IPS DF 19.7 (cell line): Measurements from ENCODE around the gene SHFL.

Experiments used
- DNase-seq: peaks from one replicate; pipeline ENCODE4 v3.0.0-alpha.2; 2013; ENCODE audit warnings: low read depth, low spot score

The SHFL gene

DNA sequence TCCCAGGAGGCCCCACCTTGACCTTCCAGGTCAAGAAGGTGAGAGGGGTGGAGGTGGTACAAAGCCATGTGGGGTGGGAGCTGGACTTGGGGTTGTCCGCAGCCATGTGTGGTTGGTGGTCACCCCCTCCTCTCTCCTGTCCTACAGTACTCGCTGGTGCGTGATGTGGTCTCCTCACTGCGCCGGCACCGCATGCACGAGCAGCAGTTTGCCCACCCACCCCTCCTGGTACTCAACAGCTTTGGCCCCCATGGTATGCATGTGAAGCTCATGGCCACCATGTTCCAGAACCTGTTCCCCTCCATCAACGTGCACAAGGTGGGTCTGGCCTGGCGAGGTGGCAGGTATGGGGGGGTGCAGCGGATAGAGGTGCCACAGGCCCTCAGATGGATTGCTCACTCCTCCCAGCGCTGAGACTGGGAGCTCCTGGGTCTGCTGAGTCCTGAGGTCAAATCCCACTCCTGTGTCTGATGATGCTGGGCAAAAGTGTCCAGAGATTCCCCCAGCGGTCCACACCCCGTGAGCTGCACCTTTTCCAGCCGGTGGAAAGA lies 21.8 kb downstream of the SHFL start:
- no peak for DNase-seq

DNA sequence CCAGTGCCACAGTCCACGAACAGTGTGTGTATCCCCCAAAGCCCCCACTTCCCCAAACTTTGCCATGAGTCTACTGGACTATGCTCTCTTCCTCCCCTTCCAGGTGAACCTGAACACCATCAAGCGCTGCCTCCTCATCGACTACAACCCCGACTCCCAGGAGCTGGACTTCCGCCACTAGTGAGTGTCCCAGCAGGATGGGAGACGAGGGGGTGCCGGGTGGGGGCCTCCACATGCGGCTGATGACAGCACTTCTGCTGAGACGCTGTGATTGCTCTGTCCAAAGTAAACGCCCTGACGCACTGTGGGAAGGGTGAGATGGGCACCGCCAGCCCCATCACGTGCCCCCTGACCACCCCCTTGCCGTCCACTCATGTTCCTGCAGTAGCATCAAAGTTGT lies 23.4 kb downstream of the SHFL start:
- DNase-seq, result no peak

- DNase-seq, result no peak
These were observed 24.2 kb downstream of the SHFL start for GRCh38 chr19:10110076-10110971.

DNA sequence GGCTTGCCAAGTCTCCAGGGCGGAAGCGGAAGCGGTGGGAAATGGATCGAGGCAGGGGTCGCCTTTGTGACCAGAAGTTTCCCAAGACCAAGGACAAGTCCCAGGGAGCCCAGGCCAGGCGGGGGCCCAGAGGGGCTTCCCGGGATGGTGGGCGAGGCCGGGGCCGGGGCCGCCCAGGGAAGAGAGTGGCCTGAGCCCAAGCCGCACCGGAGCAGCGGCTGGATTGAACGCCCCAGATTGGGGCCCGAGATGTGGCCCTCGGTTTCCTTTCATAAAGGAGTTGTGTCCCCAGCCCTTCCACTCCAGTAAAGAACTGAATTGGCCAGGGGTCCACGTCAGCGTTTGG lies 24.8 kb downstream of the SHFL start:
- DNase-seq, result no peak

GRCh38 chr19:10111405-10111811 lies 25.3 kb downstream of the SHFL start, which contains the start of gene P2RY11:
Gene P2RY11, plus strand, starts transcription at chr19:10111693. Its CDS starts 29 bp downstream, at chr19:10111722.
- no peak for DNase-seq

GRCh38 chr19:10112037-10112761 lies 26.1 kb downstream of the SHFL start:
- no peak for DNase-seq

DNA sequence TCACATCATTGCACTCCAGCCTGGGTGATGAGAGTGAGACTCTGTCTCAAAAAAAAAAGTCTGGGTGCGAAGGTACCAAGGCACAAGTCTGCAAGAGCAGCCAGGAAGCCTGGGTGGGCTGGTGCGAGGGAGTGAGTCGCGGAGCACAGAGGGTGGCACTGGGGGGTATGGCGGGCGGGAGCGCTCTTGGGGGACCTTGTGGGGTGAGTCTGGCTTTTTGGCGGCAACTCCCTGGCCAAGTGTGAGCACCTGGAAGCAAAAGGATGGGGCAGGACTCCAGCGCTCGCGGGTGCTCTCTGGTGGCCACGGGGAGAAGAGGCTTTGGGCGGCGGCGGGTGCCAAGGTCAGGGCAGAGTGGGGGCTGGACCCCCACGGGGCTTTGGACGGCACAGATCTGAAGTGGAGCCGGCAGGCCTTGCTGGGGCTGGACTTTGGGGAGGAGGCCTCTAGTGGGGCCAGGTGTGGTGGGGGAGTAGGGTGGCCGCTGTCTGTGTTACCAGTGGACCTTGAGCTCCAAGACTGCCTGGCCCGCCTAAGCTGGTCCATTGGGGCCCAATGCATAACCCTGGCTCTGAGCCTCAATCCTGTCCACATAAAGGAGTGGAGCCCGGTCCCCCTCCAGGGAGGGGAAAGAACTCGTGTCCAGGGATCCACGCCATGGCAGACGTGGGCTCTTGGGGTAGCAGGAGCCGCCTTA lies 26.9 kb downstream of the SHFL start:
- no peak for DNase-seq

DNA sequence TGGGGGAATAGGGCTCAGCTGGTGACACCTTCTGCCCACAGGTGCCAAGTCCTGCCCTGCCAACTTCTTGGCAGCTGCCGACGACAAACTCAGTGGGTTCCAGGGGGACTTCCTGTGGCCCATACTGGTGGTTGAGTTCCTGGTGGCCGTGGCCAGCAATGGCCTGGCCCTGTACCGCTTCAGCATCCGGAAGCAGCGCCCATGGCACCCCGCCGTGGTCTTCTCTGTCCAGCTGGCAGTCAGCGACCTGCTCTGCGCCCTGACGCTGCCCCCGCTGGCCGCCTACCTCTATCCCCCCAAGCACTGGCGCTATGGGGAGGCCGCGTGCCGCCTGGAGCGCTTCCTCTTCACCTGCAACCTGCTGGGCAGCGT lies 27.5 kb downstream of the SHFL start:
- no peak for DNase-seq

GRCh38 chr19:10113964-10114650 lies 28.0 kb downstream of the SHFL start:
- no peak for DNase-seq

DNA sequence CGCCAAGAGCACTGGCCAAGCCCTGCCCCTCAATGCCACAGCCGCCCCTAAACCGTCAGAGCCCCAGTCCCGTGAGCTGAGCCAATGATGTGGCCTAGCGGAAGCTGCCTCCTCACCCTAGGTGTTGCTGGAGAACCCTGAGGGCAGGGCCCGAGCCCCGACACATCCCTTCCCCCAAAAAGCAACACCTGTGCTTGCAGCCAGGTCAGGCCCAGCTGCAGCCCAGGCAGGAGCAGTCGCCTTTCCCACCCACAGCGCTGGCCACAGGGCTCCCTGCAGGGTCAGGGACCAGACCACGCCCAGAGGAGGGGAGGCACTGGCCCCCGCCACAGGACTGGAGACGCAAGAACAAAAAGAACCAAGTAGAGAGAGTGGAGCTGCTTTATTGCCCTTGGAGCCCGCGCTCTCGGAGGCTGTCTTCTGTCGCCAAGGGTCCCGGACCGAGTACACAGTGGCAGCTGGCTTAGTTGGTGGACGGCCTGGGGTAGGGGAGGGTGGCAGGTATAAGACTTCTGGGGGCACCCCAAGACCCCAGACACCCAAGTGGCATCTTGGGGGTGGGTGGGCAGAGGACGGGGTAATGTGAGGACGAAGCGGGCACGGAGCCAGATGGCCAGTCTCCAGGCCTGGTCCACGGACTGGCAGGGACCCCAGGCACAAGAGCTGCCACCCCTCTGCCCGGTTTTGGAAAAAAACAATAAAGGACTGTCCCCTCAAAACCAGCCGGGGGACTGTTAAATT lies 28.7 kb downstream of the SHFL start:
- no peak for DNase-seq

- no peak for DNase-seq
These were observed 29.4 kb downstream of the SHFL start for GRCh38 chr19:10115392-10116084.

DNA sequence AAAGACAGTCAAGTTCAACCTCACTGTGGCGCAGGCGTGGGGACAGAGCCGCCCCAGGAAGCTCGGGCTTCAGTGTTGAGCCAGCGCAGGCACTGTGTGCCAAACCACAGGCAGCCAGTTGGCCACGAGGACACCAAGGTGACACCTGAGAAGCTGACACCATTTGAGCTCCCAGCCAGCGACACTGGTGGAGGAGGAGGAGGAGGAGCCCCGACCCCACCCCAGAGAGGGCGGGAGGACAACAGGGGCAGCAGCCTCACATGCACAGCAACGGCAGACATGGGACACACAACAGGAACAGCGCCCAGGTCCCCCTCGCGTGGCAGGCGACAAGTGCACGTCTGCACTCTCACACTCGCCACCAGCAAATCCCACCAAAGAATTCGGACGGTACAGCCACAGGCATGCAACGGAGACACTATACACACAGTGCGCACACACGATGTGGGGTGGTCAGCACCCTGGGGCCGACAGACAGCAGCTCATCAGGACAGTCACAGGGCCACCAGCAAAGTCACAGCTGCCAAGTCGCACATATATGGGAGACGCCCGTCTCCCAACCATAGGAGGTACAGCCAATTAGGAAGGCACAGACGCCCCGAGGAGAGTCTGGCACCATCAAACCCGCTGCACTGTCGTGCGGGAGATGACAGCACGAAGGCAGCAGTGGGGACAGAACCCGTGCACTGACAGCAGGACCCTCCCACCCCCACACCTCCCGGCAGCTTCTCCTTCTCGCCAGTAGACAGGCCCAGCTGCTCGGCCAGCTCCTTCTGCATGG lies 30.2 kb downstream of the SHFL start:
- DNase-seq, result no peak

GRCh38 chr19:10116866-10117616 lies 30.9 kb downstream of the SHFL start:
- DNase-seq, result no peak

GRCh38 chr19:10118960-10119359 lies 32.8 kb downstream of the SHFL start:
- no peak for DNase-seq

- no peak for DNase-seq
These were observed 34.5 kb downstream of the SHFL start for GRCh38 chr19:10120538-10121189.

DNA sequence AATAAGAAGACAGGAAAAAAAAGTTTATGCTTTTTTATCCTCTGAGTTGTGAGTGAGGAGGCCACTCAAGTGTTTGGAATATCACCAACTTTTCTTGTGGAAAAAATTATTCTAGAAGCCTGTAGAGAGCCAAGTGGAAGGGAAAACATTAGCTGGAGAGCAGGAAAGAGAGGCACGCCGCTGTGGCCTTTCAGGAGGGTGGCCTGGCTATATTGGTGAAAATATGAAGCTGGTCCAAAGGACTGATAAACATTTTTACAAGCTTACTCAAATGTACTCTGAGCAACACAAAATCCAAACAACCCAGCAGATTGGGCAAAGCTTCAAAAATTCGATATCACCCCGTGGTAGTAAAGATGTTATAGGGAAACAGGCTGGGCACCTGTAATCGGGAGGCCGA lies 35.9 kb downstream of the SHFL start:
- DNase-seq, result no peak

- DNase-seq, result no peak
These were observed 38.3 kb downstream of the SHFL start for GRCh38 chr19:10124429-10124828.

DNA sequence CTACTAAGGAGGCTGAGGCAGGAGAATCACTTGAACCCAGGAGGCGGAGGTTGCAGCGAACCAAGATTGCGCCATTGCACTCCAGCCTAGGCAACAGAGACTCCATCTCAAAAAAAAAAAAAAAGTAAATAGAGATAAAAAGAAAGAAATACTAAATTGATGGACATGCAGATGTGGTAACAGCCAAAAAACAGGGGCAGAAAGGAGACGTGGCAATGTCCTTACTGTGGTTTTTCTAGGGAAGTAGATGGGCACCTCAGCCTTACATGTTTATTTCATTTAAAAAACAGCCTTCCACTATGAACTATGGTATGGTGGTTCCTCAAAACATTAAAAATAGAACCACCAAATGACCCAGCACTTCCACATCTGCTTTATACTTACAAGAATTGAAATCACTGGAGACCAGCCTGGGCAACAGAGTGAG lies 40.1 kb downstream of the SHFL start:
- DNase-seq, result no peak
